ENCODE results near the gene GTF2I. TPM values are rescaled to one million over a fixed set of nuclear protein-coding genes. Genes with fewer than 3 reads are reported as not detected.
"Not testable (repeated sequence)": the region's sequence is repeated elsewhere in the genome, so short reads cannot be mapped to it uniquely, and the experiment has no call there.

Gene GTF2I
- total and polyA plus RNA-seq, 12 donors: 19.0 to 393 (median 189) TPM

- intact Hi-C loops (cut with DNase I): no loop called here
- TF ChIP-seq POLR2A (IDR thresholded peaks at IDR 0.05): no peak
- Histone ChIP-seq H3K4me1 (replicated peaks in 1 of 2) (no peaks in the 10 kb centered on the region), H3K27me3 (no peaks in the 10 kb centered on the region), H3K36me3 (replicated peaks in 1 of 2) (peaks cover 0 to 72% of the 10 kb centered on the region in 2 donors), H3K4me3 (no peak overlapping the region), H3K9me3 (replicated peaks in 1 of 3) (no peaks in the 10 kb centered on the region), H3K27ac (no peak overlapping the region)
- 84 to 89% (median 86%) methylated on average over 1 of the region's 1 CpG for WGBS, 4 donors
- DNase-seq: no peak
Observed at GRCh38 chr7:74718336-74718735, 60.8 kb downstream of the GTF2I start.

GRCh38 chr7:74722153-74722552 is 64.6 kb downstream of the GTF2I start:
- Histone ChIP-seq H3K36me3 (replicated peaks in 1 of 2) (peaks cover 0 to 47% of the 10 kb centered on the region in 2 donors), H3K4me3 (no peak overlapping the region), H3K27ac (no peak overlapping the region), H3K9me3 (replicated peaks in 1 of 3) (no peaks in the 10 kb centered on the region), H3K27me3 (no peaks in the 10 kb centered on the region), H3K4me1 (replicated peaks in 1 of 2) (peaks cover 0 to 4% of the 10 kb centered on the region in 2 donors)
- TF ChIP-seq POLR2A (IDR thresholded peaks at IDR 0.05): no peak
- TF ChIP-seq, protein P1, sequence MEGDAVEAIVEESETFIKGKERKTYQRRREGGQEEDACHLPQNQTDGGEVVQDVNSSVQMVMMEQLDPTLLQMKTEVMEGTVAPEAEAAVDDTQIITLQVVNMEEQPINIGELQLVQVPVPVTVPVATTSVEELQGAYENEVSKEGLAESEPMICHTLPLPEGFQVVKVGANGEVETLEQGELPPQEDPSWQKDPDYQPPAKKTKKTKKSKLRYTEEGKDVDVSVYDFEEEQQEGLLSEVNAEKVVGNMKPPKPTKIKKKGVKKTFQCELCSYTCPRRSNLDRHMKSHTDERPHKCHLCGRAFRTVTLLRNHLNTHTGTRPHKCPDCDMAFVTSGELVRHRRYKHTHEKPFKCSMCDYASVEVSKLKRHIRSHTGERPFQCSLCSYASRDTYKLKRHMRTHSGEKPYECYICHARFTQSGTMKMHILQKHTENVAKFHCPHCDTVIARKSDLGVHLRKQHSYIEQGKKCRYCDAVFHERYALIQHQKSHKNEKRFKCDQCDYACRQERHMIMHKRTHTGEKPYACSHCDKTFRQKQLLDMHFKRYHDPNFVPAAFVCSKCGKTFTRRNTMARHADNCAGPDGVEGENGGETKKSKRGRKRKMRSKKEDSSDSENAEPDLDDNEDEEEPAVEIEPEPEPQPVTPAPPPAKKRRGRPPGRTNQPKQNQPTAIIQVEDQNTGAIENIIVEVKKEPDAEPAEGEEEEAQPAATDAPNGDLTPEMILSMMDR (IDR thresholded peaks at IDR 0.05): no peak
- no peak for DNase-seq
- intact Hi-C loops (cut with DNase I): loop anchor here in 1 of 2 donors (5.0 to 10.0 kb wide), 2 partner anchors 40 to 97 kb away; no protein-coding TSS in a partner anchor
- WGBS, 4 donors: 93 to 94% (median 94%) methylated on average over 16 of the region's 16 CpGs

GRCh38 chr7:74725840-74726239 is 68.3 kb downstream of the GTF2I start:
- Histone ChIP-seq H3K27me3 (no peaks in the 10 kb centered on the region), H3K4me1 (replicated peaks in 1 of 2) (peaks cover 0 to 8% of the 10 kb centered on the region in 2 donors), H3K27ac (no peak overlapping the region), H3K36me3 (replicated peaks in 1 of 2) (peaks cover 0 to 24% of the 10 kb centered on the region in 2 donors), H3K4me3 (no peak overlapping the region), H3K9me3 (replicated peaks in 1 of 3) (no peaks in the 10 kb centered on the region)
- intact Hi-C loops (cut with DNase I): loop anchor here in 1 of 2 donors (10.0 kb wide), 1 partner anchor 101 kb away; no protein-coding TSS in a partner anchor
- DNase-seq: no peak
- TF ChIP-seq, protein P1 (IDR thresholded peaks at IDR 0.05): no peak
- no peak for TF ChIP-seq POLR2A (IDR thresholded peaks at IDR 0.05)
- 80 to 98% (median 88%) methylated on average over 1 of the region's 1 CpG for WGBS, 4 donors

DNA sequence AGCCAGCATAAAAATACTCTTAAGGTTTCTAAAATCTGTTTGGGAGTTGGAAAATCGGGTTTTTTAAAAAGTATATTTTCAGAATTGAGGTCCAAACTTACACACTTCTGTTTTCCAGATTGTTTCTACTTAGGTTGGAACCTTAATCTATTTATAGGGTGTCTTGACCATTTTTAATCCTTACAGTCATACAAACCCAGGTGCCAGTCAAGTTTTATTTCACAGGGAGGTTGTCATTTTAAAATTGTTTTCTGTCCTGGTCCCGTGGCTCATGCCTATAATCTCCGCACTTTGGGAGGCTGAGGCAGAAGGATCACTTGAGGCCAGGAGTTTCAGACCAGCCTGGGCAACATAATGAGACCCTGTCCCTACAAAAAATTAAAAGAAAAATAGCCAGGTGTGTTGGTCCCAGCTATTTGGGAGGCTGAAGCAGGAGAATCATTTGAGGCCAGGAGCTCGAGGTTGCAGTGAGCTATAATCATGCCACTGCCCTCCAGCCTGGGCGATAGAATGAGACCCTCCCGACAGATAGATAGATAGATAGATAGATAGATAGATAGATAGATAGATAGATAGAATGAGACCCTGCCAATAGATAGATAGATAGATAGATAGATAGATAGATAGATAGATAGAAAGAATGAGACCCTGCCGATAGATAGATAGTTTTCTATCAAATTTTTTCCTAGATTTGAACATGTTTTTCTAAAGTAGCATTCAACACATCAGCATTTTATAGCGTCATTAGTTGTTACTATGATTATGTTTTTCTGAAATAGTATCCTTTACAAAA is 69.0 kb downstream of the GTF2I start:
- intact Hi-C loops (cut with DNase I): loop anchor here in 1 of 2 donors (10.0 kb wide), 1 partner anchor 102 kb away; no protein-coding TSS in a partner anchor
- WGBS, 4 donors: 87 to 90% (median 89%) methylated on average over 8 of the region's 8 CpGs
- H3K27me3 ChIP-seq: no peaks in the 10 kb centered on the region
- no peak for DNase-seq
- H3K36me3 ChIP-seq (replicated peaks in 1 of 2): peaks cover 0 to 18% of the 10 kb centered on the region in 2 donors
- no peaks in the 10 kb centered on the region for H3K9me3 ChIP-seq (replicated peaks in 1 of 3)
- H3K4me1 ChIP-seq (replicated peaks in 1 of 2): peaks cover 0 to 8% of the 10 kb centered on the region in 2 donors
- TF ChIP-seq, protein P1 (IDR thresholded peaks at IDR 0.05): no peak
- TF ChIP-seq POLR2A (IDR thresholded peaks at IDR 0.05): no peak
- H3K27ac ChIP-seq: peak overlapping the region in 1 of 5 donors; percentile 47
- no peak overlapping the region for H3K4me3 ChIP-seq

DNA sequence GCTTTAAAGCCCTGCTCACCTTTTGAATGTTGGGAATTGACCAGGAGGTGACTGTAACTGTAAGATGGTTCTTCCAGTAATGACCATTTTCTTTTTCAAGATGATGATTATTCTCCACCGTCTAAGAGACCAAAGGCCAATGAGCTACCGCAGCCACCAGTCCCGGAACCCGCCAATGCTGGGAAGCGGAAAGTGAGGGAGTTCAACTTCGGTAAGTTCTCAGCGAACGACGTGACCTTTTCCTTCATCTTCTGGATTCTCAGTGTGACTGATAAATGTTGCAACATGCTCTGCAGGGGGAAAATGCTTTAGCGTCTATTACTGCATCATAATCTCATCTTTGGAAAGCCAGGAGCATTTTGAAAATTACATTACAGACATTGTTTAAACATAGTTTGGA is 71.2 kb downstream of the GTF2I start:
- not testable (repeated sequence) for H3K27me3 ChIP-seq; H3K4me3 ChIP-seq; H3K9me3 ChIP-seq (replicated peaks in 1 of 3); H3K27ac ChIP-seq; H3K4me1 ChIP-seq (replicated peaks in 1 of 2); H3K36me3 ChIP-seq (replicated peaks in 1 of 2); DNase-seq
- intact Hi-C loops (cut with DNase I): loop anchor here in 1 of 2 donors (10.0 kb wide), 1 partner anchor 104 kb away; no protein-coding TSS in a partner anchor
- WGBS, 4 donors: no CpG with 5 or more reads among the region's 10 CpGs

- H3K36me3 ChIP-seq (replicated peaks in 1 of 2); H3K27ac ChIP-seq; intact Hi-C loops (cut with DNase I); H3K27me3 ChIP-seq; H3K4me1 ChIP-seq (replicated peaks in 1 of 2); DNase-seq; H3K9me3 ChIP-seq (replicated peaks in 1 of 3); H3K4me3 ChIP-seq: not testable (repeated sequence)
- WGBS, 4 donors: no CpG with 5 or more reads among the region's 5 CpGs
Observed at GRCh38 chr7:74730186-74730585, 72.7 kb downstream of the GTF2I start.

DNA sequence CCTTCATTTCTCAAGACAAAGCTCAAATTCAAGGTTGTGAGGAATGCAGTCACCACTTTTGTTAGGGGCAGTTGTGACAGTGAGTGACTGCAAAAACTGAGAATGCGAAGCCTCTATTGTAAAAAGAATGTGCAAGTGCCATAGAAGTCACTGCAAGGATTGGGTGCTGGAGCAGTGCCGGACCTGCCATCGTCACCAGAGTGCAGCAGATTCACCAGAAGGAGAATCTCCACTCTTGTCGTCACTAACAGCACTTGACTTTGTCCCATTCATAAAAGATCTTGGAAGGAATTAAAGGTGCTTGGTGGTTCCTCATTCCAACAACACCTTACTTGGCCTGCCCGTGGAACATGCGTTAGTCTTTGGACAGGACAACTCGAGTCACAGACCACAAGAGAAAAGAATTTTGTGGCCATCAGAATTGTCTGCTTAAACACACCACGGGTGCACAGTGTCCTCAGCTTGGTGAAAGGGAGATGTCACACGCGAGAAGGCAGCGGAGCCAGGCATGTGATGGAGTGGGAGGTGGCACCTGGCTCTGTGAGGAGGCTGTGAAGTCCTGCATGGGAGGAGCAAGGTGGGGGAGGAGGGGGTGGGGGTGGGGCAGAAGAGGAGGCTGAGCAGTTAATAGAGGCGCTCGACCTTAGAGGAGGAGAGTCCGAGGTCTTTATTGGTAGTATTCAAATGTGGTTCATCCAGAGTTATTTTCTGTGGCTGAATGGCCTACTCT is 82.6 kb downstream of the GTF2I start:
- DNase-seq; H3K36me3 ChIP-seq (replicated peaks in 1 of 2); H3K27ac ChIP-seq; intact Hi-C loops (cut with DNase I); H3K4me1 ChIP-seq (replicated peaks in 1 of 2); H3K27me3 ChIP-seq; H3K4me3 ChIP-seq; H3K9me3 ChIP-seq (replicated peaks in 1 of 3): not testable (repeated sequence)
- no CpG with 5 or more reads among the region's 14 CpGs for whole genome bisulfite sequencing, 4 donors

All from adrenal gland (tissue), 12 donors.